Suppressor macrophage treated with lipopolysaccharide for 4 hours (primary cell): ENCODE results near the gene CCDC170.

Experiments
- DNase-seq: peaks from one replicate; pipeline ENCODE4 v3.0.0-alpha.2; 2020

Gene CCDC170

DNA sequence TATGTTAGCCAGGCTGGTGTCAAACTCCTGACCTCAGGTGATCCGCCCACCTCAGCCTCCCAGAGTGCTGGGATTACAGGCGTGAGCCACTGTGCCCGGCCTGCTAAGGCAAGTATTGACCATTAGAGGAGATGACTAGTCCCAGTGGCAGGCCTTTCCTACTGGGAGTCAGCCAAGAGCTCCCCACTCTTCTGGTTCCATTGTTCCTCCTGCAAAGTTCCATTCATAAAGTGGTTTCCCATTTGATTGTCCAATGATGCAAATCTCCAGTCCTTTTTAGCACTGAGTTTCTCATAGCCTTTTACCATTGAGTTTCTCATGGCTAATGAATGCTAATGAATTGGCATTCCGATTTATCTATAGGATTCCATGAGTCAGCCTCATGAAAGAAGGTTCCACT lies 165.4 kb downstream of the CCDC170 start:
- DNase-seq = no peak

DNA sequence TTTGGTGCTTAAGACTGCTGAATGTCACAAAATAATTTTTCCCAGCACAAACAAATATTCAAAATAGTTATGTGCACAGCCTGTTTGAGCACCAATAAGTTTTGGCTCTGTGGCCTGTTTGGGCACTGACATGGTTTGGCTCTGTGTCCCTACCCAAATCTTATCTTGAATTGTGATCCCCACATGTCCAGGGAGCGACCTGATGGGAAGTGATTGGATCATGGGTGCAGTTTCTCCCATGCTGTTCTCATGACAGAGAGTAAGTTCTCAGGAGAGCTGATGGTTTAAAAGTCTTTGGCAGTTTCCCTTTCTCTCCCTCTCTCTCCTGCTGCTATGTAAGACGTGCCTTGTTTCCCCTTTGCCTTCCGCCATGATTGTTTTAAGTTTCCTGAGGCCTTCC lies 167.7 kb downstream of the CCDC170 start:
- DNase-seq = no peak

DNA sequence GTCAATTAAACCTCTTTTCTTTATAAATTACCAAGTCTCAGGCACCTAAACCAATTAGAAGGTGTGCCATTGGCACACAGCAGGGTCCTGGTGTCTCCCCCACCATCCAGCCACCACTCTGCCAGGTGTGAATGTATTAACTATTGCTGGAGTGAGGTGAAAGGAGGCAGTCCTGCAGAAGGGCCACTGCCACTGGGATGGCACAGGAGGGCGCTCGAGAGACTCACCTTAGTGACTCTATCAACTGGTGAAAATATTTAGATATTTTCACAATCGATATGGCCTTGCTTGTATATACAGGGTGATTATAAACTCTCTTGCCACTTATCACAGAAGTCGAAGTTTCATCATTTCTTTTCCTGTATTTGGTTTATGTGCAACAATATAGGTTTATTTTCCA lies 168.1 kb downstream of the CCDC170 start:
- DNase-seq = no peak

DNA sequence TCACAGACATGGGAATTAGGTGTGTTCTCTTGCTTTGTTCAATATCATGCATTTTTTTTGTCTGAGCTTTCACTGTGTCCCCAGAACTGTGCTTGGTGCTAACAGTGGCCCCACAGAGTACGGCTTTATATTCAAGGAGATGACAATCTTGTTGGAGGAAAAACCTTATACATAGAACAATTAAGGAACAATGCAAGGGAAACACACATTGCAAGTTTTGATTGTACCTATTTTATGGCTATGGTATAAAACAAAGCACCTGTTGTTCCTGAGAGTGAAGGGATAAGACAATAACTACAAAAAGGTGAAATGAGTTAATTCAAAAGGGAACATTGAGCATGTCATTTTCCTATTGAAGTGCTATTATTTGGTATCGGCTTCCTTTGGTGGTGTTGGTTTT lies 169.7 kb downstream of the CCDC170 start:
- DNase-seq = no peak

DNA sequence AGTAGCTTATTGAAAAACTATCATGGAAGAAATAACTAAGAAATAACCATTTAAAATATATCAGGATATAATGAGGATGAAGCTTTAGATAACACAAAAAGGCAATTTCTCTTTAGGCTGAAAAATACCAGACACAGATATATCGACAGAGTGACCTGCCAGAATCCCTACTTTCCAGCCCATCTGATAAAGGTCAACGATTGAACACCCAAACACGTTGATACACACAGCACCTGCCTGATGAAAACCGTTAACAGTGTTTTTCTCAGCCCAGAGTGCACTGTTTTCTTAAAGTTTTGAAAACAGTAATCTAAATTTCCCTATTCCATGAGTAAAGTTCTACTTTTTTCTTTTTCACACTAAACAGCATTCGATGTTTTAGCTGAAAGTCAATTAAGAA lies 170.6 kb downstream of the CCDC170 start:
- DNase-seq = no peak

DNA sequence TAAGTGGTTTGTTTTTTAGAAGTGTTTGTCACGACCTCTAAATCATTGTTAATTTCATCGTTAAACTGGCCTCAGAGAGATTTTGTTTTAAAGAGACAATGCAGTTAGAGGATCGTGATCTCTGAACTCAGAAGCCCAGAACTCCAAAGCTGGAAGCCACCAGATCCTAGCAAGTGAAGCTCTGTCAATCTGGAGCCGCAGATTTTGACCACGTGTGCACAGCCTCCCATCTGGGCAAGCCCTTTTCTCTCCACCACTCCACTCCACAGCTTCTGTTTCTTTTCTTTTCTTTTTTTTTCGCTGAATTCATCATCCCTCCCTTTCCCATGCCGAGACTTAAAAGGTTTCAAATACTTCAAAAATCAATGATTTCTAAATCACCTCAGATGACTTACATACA lies 171.5 kb downstream of the CCDC170 start:
- DNase-seq = no peak

DNA sequence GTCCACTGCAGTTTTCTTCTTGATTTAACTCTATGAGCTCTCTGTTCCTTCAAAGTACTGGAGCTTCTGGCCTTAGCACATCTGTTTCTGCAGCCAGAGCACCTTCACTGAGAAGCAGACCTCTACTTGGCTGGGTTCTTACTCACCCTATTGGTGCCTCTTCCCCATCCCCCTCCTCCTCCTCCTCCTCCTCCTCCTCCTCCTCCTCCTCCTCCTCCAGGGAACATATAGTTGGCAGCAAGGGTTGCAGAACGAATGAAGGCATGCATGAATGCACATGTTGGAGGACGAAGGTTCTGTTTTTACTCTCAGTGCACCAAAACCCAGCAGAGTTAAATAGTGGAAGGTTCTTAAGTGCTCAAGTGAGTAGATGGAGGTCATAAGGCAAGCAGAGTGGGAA lies 172.7 kb downstream of the CCDC170 start:
- DNase-seq = no peak

DNA sequence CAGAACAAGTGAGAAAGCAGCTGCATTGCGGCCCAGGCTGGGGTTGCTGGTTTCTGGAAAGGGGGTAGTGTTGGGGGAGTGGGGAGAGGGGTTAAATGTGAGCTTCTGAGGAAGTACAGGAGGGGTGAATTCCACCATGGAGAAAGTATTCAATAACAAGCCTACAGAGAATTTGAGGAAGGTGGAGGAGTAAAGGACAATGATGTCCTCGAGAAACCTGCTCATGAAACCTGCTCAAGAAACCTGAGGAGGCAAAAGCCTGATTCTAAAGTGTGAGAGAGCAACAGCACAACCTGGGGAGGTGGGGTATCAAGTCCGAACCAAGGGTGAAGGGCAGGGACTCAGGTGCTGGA lies 175.4 kb downstream of the CCDC170 start:
- no peak for DNase-seq

DNA sequence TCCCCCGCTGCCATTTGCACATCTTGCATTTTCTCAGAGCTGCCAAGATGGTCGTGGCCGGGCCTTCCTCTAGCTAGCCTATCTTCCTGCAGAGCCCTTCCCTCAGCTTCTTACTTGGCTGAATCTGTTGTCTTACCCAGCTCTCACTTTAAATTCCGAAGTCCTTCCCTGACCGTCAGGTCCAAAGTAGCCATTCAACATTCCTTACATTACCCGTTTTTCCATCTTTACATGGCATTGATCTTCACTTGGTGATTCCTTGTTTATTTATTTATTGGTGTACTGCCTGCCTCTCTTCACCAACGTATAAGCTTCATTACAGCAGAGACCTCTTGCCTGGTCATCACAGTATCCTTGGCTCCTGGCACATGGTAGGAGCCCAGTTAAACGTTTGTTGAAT lies 176.3 kb downstream of the CCDC170 start:
- DNase-seq = no peak
